Muscle layer of duodenum (tissue), 2 donors: Measurements from ENCODE around the gene DHX9.

Experiments
- H3K27ac ChIP-seq: one replicate; pipeline ENCODE4 v1.7.0; 2013; ENCODE audit warnings: mild to moderate bottlenecking, low read length
- H3K27me3 ChIP-seq: one replicate; pipeline ENCODE4 v1.7.0; 2013; ENCODE audit warnings: low read depth, mild to moderate bottlenecking, control low read depth, low read length
- H3K36me3 ChIP-seq, 2 donors: one replicate each; pipeline ENCODE4 v1.7.0; 2013; ENCODE audit warnings: low read length in 2 of 2, control low read depth in 1 of 2, mild to moderate bottlenecking in 1 of 2; ENCODE audit not compliant: insufficient read depth in 2 of 2, control insufficient read depth in 1 of 2
- H3K4me1 ChIP-seq, 2 donors: one replicate each; pipeline ENCODE4 v1.7.0; 2013; ENCODE audit warnings: low read length in 2 of 2, mild to moderate bottlenecking in 2 of 2, control low read depth in 1 of 2, moderate library complexity in 1 of 2; ENCODE audit not compliant: insufficient read depth in 2 of 2, control insufficient read depth in 1 of 2
- H3K4me3 ChIP-seq, 2 donors: one replicate each; pipeline ENCODE4 v1.7.0; 2013; ENCODE audit warnings: low read length in 2 of 2, low read depth in 1 of 2, mild to moderate bottlenecking in 1 of 2
- H3K9me3 ChIP-seq, 2 donors: one replicate each; pipeline ENCODE4 v1.7.0; 2013; ENCODE audit warnings: low read length in 2 of 2, control low read depth in 1 of 2, mild to moderate bottlenecking in 1 of 2; ENCODE audit not compliant: control insufficient read depth in 1 of 2
- donor health status: healthy.

The DHX9 gene

DNA sequence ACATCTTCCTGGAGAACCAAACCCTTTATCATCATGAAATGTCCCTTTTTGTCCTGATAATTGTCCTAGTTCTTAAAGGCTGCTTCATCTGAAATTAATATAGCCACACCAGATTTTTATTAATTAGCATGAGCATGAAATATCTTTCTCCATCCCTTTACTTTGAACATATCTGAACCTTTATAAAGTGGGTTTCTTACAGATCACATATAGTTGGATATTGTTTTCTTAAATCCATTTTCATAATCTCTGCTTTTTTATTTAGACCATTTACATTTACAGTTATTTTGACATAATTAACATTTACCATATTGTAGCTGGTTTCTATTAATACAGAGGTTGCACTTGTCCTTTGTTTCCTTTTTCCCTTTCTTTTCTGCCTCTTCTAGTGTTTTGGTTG lies 96.6 kb downstream of the DHX9 start:
- Histone ChIP-seq H3K36me3 (no peaks in the 10 kb centered on the region), H3K27ac (no peak overlapping the region), H3K4me1 (no peaks in the 10 kb centered on the region), H3K27me3 (no peaks in the 10 kb centered on the region), H3K4me3 (no peak overlapping the region), H3K9me3 (peaks cover 3 to 5% of the 10 kb centered on the region in 2 donors)
